Heart right ventricle (tissue), 16 donors: ENCODE data around the gene NELL2. TPM values are rescaled to one million over a fixed set of nuclear protein-coding genes. Genes with fewer than 3 reads are reported as not detected.

ENCODE experiments used
- ATAC-seq, 8 donors: fragments of 200-7000 bp; cut with Tn5 transposase; one replicate each; pipeline ENCODE4 v1.9.1; 2020; ENCODE audit warnings: mild to moderate bottlenecking in 8 of 8, moderate library complexity in 8 of 8, moderate number of reproducible peaks in 1 of 8
- DNase-seq, 2 donors: peaks; one replicate each; pipeline ENCODE4 v3.0.0-alpha.2; 2020
- H3K27ac ChIP-seq, 10 donors: fragments of 200-600 bp; sonication (generic) in 2 of 10; one replicate each; pipeline versions ENCODE4 v1.5.0 to v1.8.0; 2020 to 2022; ENCODE audit warnings: mild to moderate bottlenecking in 3 of 10
- H3K27me3 ChIP-seq, 7 donors: fragments of 200-600 bp; one replicate each; pipeline ENCODE4 v1.8.0; 2021 to 2022; ENCODE audit warnings: mild to moderate bottlenecking in 2 of 7
- H3K36me3 ChIP-seq, 9 donors: fragments of 200-600 bp; sonication (generic) in 1 of 9; one replicate each; pipeline versions ENCODE4 v1.5.0 to v1.8.0; 2020 to 2022; ENCODE audit warnings: mild to moderate bottlenecking in 2 of 9
- H3K4me1 ChIP-seq, 9 donors: fragments of 200-600 bp; sonication (generic) in 1 of 9; one replicate each; pipeline versions ENCODE4 v1.5.0 to v1.8.0; 2020 to 2022; ENCODE audit warnings: mild to moderate bottlenecking in 4 of 9
- H3K4me3 ChIP-seq, 10 donors: fragments of 200-600 bp; sonication (generic) in 2 of 10; one replicate each; pipeline versions ENCODE4 v1.5.0 to v1.8.0; 2020 to 2022; ENCODE audit warnings: mild to moderate bottlenecking in 7 of 10, moderate library complexity in 2 of 10
- H3K9me3 ChIP-seq, 11 donors: fragments of 200-600 bp in 10 of 11; sonication (generic) in 2 of 11; one replicate each; pipeline versions ENCODE4 v1.5.0 to v1.8.0; 2013 to 2022; ENCODE audit warnings: mild to moderate bottlenecking in 2 of 11, control low read depth in 1 of 11, moderate library complexity in 1 of 11
- WGBS, 2 donors: extraction: QIAGEN DNeasy Blood & Tissue Kit; methylation state at CpG; one replicate each; pipeline ENCODE4 v1.1.7; 2013; ENCODE audit warnings: inconsistent platforms in 1 of 2; 5-methylcytosine and 5-hydroxymethylcytosine counted together
- intact Hi-C, 10 donors: fragments of 100-400 bp; cut with DNase I; formaldehyde crosslinking; loops; one replicate each; pipeline versions ENCODE4 v1.11.1 to v1.14.2; 2022
- polyA plus RNA-seq, 2 donors: library from polyadenylated mRNA; stranded (reverse); fragments of 200-250 nt; gene quantifications; one replicate each; pipeline ENCODE4 v1.2.3, GENCODE V29; 2013
- total RNA-seq, 10 donors: library from RNA; stranded (reverse); fragmentation: NEBNext Ultra II Directional in 3 of 10; extraction: Animal tissue kit (Norgen Biotek cat#: 25700) in 3 of 10; gene quantifications; one replicate each; pipeline versions ENCODE4 v1.2.1 to v1.2.4, GENCODE V29; 2021 to 2023
- TF ChIP-seq, protein P1 (sequence below), 9 donors: fragments of 200-600 bp; sonication (generic) in 2 of 9; IDR thresholded peaks; one replicate each; pipeline versions ENCODE4 v1.5.0 to v1.8.0; 2021 to 2022; ENCODE audit warnings: antibody characterized with exemption in 9 of 9, mild to moderate bottlenecking in 5 of 9, moderate library complexity in 1 of 9
- donor health status: Arrhythmogenic right ventricular cardiomyopathy.
- donor health status: ischemic (EF 13 %, LVEDD 7.1; RV severe dilation, severe dysfunction).
- donor health status: healthy with polysubstance abuse.
- donor health status: DM: no; HTN: yes; CAD: no.
- donor health status: DM: no; HTN: no; CAD: no.
- donor health status: ischemic (EF 25% LVEDD 6.9; RV normal size, moderate dysfunction).
- donor health status: ischemic (EF 25% LVEDD 5.7; RV mildly dilated, moderate dysfunction).
- donor health status: healthy.
- donor health status: DM: yes; HTN: yes; CAD: no.
- donor health status: Ischemic cardiomyopathy.
- donor health status: ischemic (EF 35%, LVEDD 5.7; RV mildly dilated, moderate dysfunction).
- donor health status: nonischemic (EF 11% LVEDD 7.7; RV severe dilation, severe dysfunction).
- donor health status: DM: yes; HTN: yes; CAD: no.
- donor health status: PGD.
- donor health status: ischemic (EF 29% LVEDD 5.4; RV normal size, mild dysfunction).
- donor health status: nonischemic (EF 23%, LVEDD 6.1; RV moderate dilation, normal function).

The NELL2 gene
- total and polyA plus RNA-seq, 12 donors, result 0.06 to 2.8 (median 0.46) TPM; not detected in 3

DNA sequence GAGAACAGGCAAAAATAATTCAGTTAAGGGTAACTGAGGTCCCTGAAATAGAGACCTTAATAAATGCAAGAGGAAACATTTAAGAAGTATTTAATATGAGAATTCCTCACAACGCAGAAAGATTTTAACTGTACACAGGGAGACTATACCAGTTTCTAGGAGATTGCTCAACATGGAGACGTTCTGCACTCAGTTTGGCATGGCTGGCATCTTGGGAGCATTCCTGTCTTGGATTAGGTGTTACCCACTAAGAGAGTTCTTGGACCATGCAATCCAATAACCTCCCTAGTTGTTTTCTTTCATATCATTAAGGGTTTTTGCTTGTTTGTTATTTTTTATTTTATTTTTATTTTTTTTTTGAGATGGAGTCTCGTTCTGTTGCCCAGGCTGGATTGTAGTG lies 302.4 kb downstream of the NELL2 start:
- Histone ChIP-seq H3K36me3 (no peaks in the 10 kb centered on the region), H3K27ac (no peak overlapping the region), H3K4me3 (no peak overlapping the region), H3K4me1 (no peaks in the 10 kb centered on the region), H3K27me3 (no peaks in the 10 kb centered on the region), H3K9me3 (no peaks in the 10 kb centered on the region)
- TF ChIP-seq, protein P1, sequence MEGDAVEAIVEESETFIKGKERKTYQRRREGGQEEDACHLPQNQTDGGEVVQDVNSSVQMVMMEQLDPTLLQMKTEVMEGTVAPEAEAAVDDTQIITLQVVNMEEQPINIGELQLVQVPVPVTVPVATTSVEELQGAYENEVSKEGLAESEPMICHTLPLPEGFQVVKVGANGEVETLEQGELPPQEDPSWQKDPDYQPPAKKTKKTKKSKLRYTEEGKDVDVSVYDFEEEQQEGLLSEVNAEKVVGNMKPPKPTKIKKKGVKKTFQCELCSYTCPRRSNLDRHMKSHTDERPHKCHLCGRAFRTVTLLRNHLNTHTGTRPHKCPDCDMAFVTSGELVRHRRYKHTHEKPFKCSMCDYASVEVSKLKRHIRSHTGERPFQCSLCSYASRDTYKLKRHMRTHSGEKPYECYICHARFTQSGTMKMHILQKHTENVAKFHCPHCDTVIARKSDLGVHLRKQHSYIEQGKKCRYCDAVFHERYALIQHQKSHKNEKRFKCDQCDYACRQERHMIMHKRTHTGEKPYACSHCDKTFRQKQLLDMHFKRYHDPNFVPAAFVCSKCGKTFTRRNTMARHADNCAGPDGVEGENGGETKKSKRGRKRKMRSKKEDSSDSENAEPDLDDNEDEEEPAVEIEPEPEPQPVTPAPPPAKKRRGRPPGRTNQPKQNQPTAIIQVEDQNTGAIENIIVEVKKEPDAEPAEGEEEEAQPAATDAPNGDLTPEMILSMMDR (IDR thresholded peaks at IDR 0.05), result no peak
- intact Hi-C loops, result no loop called here
- 80 to 88% methylated on average over 3 of the region's 3 CpGs for WGBS, 2 donors
- DNase-seq (no peak), ATAC-seq (no peak)

DNA sequence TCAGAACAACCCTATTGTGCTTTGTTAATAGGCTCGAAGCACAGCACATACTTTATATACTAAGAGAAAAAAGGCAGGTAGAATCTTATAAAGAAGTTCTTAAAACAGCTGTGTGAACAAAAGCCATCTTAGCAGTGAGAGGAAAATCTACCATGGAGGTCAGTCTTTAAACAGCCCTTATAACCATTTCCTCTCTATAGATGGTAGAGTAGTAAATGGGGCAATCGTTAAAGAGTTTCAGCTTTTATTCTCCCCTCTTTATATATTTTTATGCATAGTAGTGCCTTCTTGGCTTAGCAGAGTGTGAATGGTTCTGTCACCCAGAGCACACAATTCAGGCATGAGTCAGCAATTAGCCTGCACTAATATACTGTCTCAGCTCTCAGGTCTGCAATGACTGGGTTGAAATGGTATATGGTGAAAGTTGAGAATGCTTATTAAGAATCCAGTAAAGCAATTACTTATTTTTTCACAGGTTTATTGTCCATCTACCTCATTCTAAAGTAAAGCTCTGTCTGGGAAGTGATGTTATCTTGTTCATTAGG lies 305.0 kb downstream of the NELL2 start:
- H3K4me3 ChIP-seq, result no peak overlapping the region
- no peaks in the 10 kb centered on the region for H3K36me3 ChIP-seq
- ATAC-seq (no peak), DNase-seq (no peak)
- 82 to 84% methylated on average over 2 of the region's 2 CpGs for WGBS, 2 donors
- H3K4me1 ChIP-seq, result no peaks in the 10 kb centered on the region
- intact Hi-C loops, result no loop called here
- no peaks in the 10 kb centered on the region for H3K27me3 ChIP-seq
- TF ChIP-seq, protein P1 (IDR thresholded peaks at IDR 0.05), result no peak
- H3K27ac ChIP-seq, result no peak overlapping the region
- no peaks in the 10 kb centered on the region for H3K9me3 ChIP-seq

DNA sequence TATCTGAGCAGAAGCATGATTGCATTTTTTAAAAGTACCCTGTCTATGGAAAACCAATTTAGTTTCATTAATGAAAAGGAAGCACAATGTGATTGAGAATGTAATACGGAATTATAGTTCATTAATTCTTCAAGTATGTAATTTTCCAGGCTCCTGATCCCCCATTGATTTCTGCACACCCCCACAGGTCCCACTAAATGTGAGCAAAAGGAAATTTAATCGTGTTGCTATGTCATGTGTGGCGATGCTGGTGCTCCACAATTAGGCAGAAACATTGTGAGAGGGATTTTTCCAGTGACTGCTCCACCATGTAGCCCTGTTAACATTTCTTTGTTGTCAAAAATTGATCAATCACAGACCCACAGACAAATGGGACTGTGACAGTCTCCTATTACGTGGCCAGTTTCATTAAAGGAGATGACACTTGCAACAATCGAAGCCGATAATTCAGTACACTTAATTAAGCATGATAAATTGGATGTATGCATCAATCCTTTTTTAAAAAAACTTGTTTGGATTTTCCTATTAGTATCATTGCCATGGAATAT lies 306.0 kb downstream of the NELL2 start:
- 76 to 82% methylated on average over 6 of the region's 6 CpGs for WGBS, 2 donors
- DNase-seq (no peak), ATAC-seq (no peak)
- intact Hi-C loops, result no loop called here
- Histone ChIP-seq H3K27ac (no peak overlapping the region), H3K4me3 (no peak overlapping the region), H3K36me3 (no peaks in the 10 kb centered on the region), H3K4me1 (no peaks in the 10 kb centered on the region), H3K9me3 (no peaks in the 10 kb centered on the region), H3K27me3 (no peaks in the 10 kb centered on the region)
- TF ChIP-seq, protein P1 (IDR thresholded peaks at IDR 0.05), result no peak

DNA sequence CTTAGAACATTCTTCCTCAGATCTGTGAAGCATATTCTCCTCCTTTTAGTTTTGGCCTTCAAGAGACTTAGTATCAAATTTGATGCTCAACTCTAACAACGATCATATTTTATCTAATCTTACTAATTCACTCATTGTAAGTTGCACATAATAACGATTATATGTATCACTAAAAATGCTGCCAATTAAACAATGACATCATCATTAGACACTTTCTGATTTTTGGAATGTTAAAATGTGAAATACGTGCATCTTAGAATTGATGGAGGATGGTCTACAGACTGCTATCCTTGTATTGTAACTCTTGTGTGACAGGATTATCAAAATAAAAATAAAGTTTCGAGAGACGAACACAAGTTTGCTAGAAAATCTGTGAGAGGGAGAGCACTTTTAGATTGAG lies 311.0 kb downstream of the NELL2 start:
- intact Hi-C loops, result no loop called here
- WGBS, 2 donors, result 81 to 82% methylated on average over 5 of the region's 5 CpGs
- TF ChIP-seq, protein P1 (IDR thresholded peaks at IDR 0.05), result no peak

More for the DNA sequence above, 311.0 kb downstream of the NELL2 start:
- Histone ChIP-seq H3K4me3 (no peak overlapping the region), H3K27me3 (no peaks in the 10 kb centered on the region), H3K9me3 (peaks cover 0 to 11% (median 0%) of the 10 kb centered on the region in 11 donors), H3K4me1 (no peaks in the 10 kb centered on the region), H3K27ac (no peak overlapping the region), H3K36me3 (no peaks in the 10 kb centered on the region)
- ATAC-seq, result no peak
- no peak for DNase-seq
